Subcutaneous abdominal adipose tissue (tissue), 5 donors: ENCODE measurements around the gene SRBD1.
"Not testable (repeated sequence)": the region's sequence is repeated elsewhere in the genome, so short reads cannot be mapped to it uniquely, and the experiment has no call there.

Source experiments
- H3K27ac ChIP-seq: one replicate; pipeline ENCODE4 v1.7.0; 2013; ENCODE audit warnings: low read depth, mild to moderate bottlenecking, inconsistent platforms, low read length, moderate library complexity
- H3K27me3 ChIP-seq, 5 donors: one replicate each; pipeline ENCODE4 v1.7.0; 2013; ENCODE audit warnings: low read length in 5 of 5, inconsistent platforms in 1 of 5; ENCODE audit not compliant: control insufficient read depth in 5 of 5, insufficient read depth in 4 of 5
- H3K36me3 ChIP-seq, 5 donors: one replicate each; pipeline ENCODE4 v1.7.0; 2013; ENCODE audit warnings: low read length in 5 of 5; ENCODE audit not compliant: control insufficient read depth in 5 of 5, insufficient read depth in 5 of 5
- H3K4me1 ChIP-seq, 5 donors: one replicate each; pipeline ENCODE4 v1.7.0; 2013; ENCODE audit warnings: low read length in 5 of 5, mild to moderate bottlenecking in 3 of 5, moderate library complexity in 1 of 5; ENCODE audit not compliant: control insufficient read depth in 5 of 5, insufficient read depth in 5 of 5
- H3K4me3 ChIP-seq, 5 donors: one replicate each; pipeline ENCODE4 v1.7.0; 2013; ENCODE audit warnings: low read length in 5 of 5, low read depth in 1 of 5
- H3K9ac ChIP-seq, 5 donors: one replicate each; pipeline ENCODE4 v1.7.0; 2013; ENCODE audit warnings: low read length in 5 of 5, mild to moderate bottlenecking in 4 of 5, moderate library complexity in 3 of 5
- H3K9me3 ChIP-seq, 5 donors: one replicate each; pipeline ENCODE4 v1.7.0; 2013; ENCODE audit warnings: low read length in 5 of 5; ENCODE audit not compliant: control insufficient read depth in 5 of 5
- donor health status: healthy.
- donor health status: healthy.
- donor health status: healthy.
- donor health status: healthy.
- donor health status: healthy.

The SRBD1 gene

DNA sequence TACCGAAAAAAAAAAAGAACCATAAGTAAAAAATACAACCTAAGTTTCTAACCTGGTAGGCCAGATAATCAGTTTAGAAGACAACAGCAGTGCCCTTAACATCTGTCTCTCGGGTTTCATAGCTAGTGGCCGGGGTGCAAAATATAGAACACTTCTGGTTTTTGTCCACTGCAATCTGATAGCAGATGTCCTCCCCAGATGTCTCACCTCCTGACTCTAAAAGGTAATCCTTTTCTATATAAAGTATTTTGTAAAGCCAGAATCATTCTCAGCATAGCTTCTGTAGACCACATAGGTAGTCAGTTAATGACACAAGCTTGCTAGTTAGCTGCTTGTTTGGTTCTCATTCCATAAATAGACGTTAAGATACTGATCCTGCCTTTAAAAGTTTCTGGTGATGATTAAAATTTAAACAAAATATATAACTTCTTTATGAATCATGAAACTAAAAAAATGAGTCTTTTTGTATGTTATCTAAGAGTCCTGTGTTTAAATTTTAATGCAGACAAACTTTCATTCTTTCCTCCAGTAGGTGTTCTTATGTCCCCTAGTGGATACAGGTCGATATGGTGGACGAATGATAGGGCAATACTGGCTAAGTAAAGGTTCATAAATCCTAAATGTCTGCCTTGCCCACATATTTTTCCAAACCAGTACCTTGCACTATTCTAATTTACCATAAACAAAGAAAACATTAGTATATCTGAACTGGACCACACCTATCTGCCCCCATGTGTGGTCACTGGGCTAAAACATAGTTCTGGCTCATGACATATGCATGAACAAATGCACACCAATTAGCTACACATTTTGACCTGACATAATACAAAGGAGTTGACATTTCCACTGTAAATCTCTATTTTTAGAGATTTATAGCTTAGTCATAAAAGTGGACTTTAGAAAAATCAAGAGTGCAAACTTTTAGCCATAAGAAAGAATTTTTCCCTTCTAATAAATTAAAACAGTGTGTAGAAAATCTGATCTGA, 171.0 kb downstream of the SRBD1 start:
- Histone ChIP-seq H3K9ac (no peak overlapping the region), H3K4me3 (no peak overlapping the region), H3K9me3 (peaks cover 0 to 3% (median 0%) of the 10 kb centered on the region in 5 donors), H3K27me3 (no peaks in the 10 kb centered on the region), H3K4me1 (peaks cover 0 to 12% (median 0%) of the 10 kb centered on the region in 5 donors), H3K36me3 (no peaks in the 10 kb centered on the region), H3K27ac (no peak overlapping the region)

- no peaks in the 10 kb centered on the region for H3K36me3 ChIP-seq
Measured at GRCh38 chr2:45438872-45439665, 172.0 kb downstream of the SRBD1 start.

GRCh38 chr2:45436456-45436855, 174.6 kb downstream of the SRBD1 start:
- Histone ChIP-seq H3K9ac (no peak overlapping the region), H3K27ac (no peak overlapping the region), H3K4me3 (no peak overlapping the region), H3K9me3 (peaks cover 0 to 3% (median 0%) of the 10 kb centered on the region in 5 donors), H3K4me1 (peaks cover 0 to 17% (median 6%) of the 10 kb centered on the region in 5 donors), H3K36me3 (no peaks in the 10 kb centered on the region), H3K27me3 (no peaks in the 10 kb centered on the region)

More at GRCh38 chr2:45438872-45439665, 172.0 kb downstream of the SRBD1 start:
- Histone ChIP-seq H3K9me3 (peaks cover 0 to 3% (median 0%) of the 10 kb centered on the region in 5 donors), H3K27me3 (no peaks in the 10 kb centered on the region), H3K9ac (no peak overlapping the region), H3K4me1 (peaks cover 0 to 6% (median 0%) of the 10 kb centered on the region in 5 donors), H3K27ac (no peak overlapping the region), H3K4me3 (no peak overlapping the region)

GRCh38 chr2:45435316-45435715, 175.8 kb downstream of the SRBD1 start:
- H3K4me3 ChIP-seq, result no peak overlapping the region
- H3K27me3 ChIP-seq, result no peaks in the 10 kb centered on the region
- H3K27ac ChIP-seq, result no peak overlapping the region
- no peaks in the 10 kb centered on the region for H3K36me3 ChIP-seq
- H3K9ac ChIP-seq, result no peak overlapping the region
- H3K9me3 ChIP-seq, result peaks cover 0 to 3% (median 0%) of the 10 kb centered on the region in 5 donors
- peaks cover 0 to 17% (median 6%) of the 10 kb centered on the region in 5 donors for H3K4me1 ChIP-seq

DNA sequence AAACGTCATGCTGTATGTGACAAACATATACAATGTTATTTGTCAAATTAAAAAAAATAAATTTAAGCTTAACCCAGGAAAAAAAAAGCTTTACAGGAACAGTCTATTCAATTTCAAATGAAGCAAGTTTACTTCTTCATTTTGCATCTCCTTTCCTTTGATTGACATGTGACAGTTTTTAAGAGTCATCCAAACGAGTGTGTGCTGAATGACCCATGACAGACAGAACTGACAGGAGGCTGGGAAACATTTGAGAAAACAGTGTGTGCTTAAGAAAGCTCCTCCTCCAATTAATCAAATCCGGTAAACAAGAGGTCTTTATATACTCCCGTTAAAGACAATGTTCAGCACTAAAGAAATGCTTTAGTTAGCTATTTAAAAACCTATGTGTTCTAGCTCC, 177.7 kb downstream of the SRBD1 start:
- no peaks in the 10 kb centered on the region for H3K27me3 ChIP-seq
- no peak overlapping the region for H3K9ac ChIP-seq
- H3K4me1 ChIP-seq, result peaks cover 0 to 17% (median 6%) of the 10 kb centered on the region in 5 donors
- H3K4me3 ChIP-seq, result no peak overlapping the region
- peaks cover 0 to 3% (median 0%) of the 10 kb centered on the region in 5 donors for H3K9me3 ChIP-seq
- no peak overlapping the region for H3K27ac ChIP-seq
- H3K36me3 ChIP-seq, result no peaks in the 10 kb centered on the region

DNA sequence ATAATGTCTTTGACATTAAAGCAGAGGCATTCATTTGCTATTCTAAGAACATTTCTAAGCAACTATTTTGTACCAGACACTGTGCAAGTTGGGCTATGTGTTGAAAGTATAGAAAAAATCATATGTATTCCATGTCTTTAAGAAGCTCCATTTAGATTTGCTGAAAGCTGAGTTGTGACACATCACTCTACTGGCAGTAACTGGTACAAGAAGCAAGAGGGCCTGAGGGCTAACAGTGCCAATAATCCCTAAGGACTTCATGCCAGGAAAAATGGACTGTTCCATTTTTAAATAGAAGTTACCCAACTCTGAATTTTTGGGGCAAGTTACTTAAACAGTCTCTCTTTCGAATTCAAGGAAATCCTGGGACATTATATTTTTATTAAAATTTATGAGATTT, 178.7 kb downstream of the SRBD1 start:
- Histone ChIP-seq H3K4me3 (no peak overlapping the region), H3K27ac (no peak overlapping the region), H3K9ac (no peak overlapping the region)

DNA sequence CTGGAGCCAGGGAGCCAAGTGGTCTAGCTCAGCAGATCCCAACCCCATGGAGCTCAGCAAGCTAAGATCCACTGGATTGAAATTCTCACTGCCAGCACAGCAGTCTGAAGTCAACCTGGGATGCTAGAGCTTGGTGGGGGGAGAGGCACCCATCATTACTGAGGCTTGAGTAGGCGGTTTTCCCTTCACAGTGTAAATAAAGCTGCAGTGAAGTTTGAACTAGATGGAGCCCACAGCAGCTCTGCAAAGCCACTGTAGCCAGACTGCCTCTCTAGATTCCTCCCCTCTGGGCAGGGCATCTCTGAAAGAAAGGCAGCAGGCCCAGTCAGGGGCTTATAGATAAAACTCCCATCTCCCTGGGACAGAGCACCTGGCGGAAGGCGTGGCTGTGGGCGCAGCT, 185.0 kb downstream of the SRBD1 start:
- H3K36me3 ChIP-seq, H3K9me3 ChIP-seq, H3K27ac ChIP-seq, H3K4me1 ChIP-seq, H3K4me3 ChIP-seq, H3K9ac ChIP-seq, H3K27me3 ChIP-seq: not testable (repeated sequence)

More for the DNA sequence above, 178.7 kb downstream of the SRBD1 start:
- H3K36me3 ChIP-seq, result no peaks in the 10 kb centered on the region
- no peaks in the 10 kb centered on the region for H3K27me3 ChIP-seq
- peaks cover 0 to 17% (median 6%) of the 10 kb centered on the region in 5 donors for H3K4me1 ChIP-seq
- peaks cover 0 to 2% (median 0%) of the 10 kb centered on the region in 5 donors for H3K9me3 ChIP-seq

GRCh38 chr2:45422921-45423320, 188.1 kb downstream of the SRBD1 start:
- Histone ChIP-seq H3K36me3 (peaks cover 2 to 16% (median 6%) of the 10 kb centered on the region in 5 donors), H3K9ac (no peak overlapping the region), H3K4me1 (no peaks in the 10 kb centered on the region), H3K27me3 (no peaks in the 10 kb centered on the region), H3K9me3 (no peaks in the 10 kb centered on the region), H3K27ac (no peak overlapping the region), H3K4me3 (no peak overlapping the region)

- H3K27ac ChIP-seq, result no peak overlapping the region
- H3K27me3 ChIP-seq, result no peaks in the 10 kb centered on the region
- H3K36me3 ChIP-seq, result peaks cover 6 to 25% (median 13%) of the 10 kb centered on the region in 5 donors
- H3K9me3 ChIP-seq, result no peaks in the 10 kb centered on the region
- H3K4me1 ChIP-seq, result no peaks in the 10 kb centered on the region
- no peak overlapping the region for H3K9ac ChIP-seq
- no peak overlapping the region for H3K4me3 ChIP-seq
Measured at GRCh38 chr2:45418532-45418931, 192.5 kb downstream of the SRBD1 start.
